SK-N-SH treated with all-trans-retinoic acid at 6 μM for 48 hours (cell line): ENCODE measurements around the gene PAQR5.

ENCODE experiments used
- RARB ChIP-seq: fragments of 250-450 bp; sonication (Bioruptor Pico); IDR thresholded peaks from 2 replicates; pipeline ENCODE4 v1.8.0; 2021; ENCODE audit warnings: mild to moderate bottlenecking, moderate library complexity
- ZNF8 ChIP-seq: fragments of 450-650 bp; formaldehyde crosslinking; IDR thresholded peaks from 2 replicates; pipeline ENCODE4 v1.5.0; 2020; ENCODE audit warnings: mild to moderate bottlenecking, moderate library complexity
- TF ChIP-seq, protein P1 (sequence below): fragments of 250-450 bp; sonication (Bioruptor Pico); IDR thresholded peaks from 2 replicates; pipeline ENCODE4 v1.5.1; 2020; ENCODE audit warnings: low read depth, mild to moderate bottlenecking, moderate library complexity

DNA sequence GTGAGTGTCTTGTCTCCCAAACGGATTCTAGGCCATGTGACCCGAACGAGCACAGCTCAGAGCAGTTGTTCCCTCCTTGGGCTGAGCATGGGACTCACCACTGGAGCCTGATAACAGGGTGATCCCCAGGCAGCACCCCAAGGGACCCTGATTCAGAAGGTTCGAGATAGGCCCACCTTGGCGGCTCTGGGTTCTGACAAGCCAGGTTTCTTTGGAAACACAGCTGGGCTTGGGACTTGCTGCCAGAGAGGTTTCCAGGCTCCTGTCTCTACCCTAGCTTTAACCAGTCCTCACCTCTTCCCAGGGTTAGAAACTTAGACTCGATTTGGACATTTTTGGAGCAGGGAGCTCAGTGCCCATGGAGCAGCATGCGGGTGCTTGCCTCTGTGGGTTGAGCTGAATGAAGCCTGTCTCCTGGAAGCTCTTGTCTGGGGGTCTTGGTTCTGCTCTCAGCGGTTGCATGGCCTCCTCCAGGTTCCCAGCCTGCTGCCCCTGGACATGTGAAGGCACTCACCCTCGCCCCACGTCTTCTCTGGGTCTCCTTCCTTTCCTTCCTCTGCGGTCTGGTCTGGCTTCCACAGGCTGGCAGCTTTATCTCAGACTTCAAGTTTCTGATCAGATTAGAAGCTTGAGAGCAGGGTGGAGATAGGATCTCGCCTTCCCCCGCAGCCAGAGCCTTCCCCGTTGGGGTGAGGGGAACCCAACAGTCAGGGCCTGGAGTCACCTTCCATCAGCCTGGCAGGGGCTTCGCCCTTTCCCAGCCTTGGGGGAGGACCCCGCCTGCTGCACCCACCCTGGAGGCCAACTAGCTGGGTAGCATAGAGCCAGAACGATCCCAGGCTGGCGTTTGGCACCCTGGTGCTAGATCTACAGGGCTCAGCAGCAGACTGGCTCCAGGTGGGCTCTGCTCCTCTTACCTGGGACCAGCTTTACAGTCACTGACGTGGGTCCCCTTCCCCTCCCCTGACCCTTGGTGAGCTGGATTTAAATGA, 21.0 kb downstream of the PAQR5 start:
- TF ChIP-seq ZNF8 (no peak), RARB (CRISPR knock-in tag) (no peak)
- TF ChIP-seq, protein P1, sequence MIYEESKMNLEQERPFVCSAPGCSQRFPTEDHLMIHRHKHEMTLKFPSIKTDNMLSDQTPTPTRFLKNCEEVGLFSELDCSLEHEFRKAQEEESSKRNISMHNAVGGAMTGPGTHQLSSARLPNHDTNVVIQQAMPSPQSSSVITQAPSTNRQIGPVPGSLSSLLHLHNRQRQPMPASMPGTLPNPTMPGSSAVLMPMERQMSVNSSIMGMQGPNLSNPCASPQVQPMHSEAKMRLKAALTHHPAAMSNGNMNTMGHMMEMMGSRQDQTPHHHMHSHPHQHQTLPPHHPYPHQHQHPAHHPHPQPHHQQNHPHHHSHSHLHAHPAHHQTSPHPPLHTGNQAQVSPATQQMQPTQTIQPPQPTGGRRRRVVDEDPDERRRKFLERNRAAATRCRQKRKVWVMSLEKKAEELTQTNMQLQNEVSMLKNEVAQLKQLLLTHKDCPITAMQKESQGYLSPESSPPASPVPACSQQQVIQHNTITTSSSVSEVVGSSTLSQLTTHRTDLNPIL (CRISPR knock-in tag), result no peak
